RWPE1 (cell line): ENCODE measurements around the gene NFATC2.

Experiments used
- CTCF ChIA-PET: fragments of 350-600 bp; sonication (Branson Sonifier 250); formaldehyde crosslinking; extraction: SDS; loops from one replicate; lab custom pipeline; 2021; lab: Yijun Ruan, JAX
- POLR2A ChIA-PET: fragments of 400-600 bp; formaldehyde crosslinking; extraction: SDS; loops from one replicate; lab custom pipeline; 2020; ENCODE audit warnings: antibody characterized with exemption; ENCODE audit not compliant: low non-redundant PET; lab: Yijun Ruan, JAX
- DNase-seq: peaks from one replicate; pipeline ENCODE4 v3.0.0; 2012; ENCODE audit warnings: low spot score
- H3K27ac ChIP-seq: fragments of 450-650 bp; 2 replicates; pipeline ENCODE4 v1.5.1; 2017
- TF ChIP-seq, protein P1 (sequence below): fragments of 450-650 bp; conservative IDR thresholded peaks from 2 replicates; pipeline ENCODE4 v1.5.1; 2017; ENCODE audit warnings: low read depth, mild to moderate bottlenecking

The NFATC2 gene

DNA sequence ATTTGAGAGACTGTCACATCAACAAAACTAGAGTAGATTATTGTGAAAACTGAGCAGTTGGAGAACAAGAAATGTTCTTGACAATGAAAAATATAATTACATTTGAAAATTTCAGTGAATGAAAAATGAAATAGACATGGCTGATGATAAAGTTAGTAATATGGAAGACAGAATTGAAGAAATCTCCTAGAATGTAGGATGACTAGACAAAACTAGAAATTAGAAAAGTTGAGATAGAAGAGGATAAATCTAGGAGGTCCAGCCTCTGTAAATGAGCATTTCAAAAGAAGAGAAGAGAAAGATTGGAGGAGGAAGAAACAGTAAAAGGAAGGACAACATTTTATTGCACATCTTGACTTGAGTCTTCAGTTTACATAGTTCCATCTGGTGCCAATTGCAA is 178.7 kb downstream of the NFATC2 start:
- POLR2A ChIA-PET, result no interaction called here
- CTCF ChIA-PET, result interaction anchor here (0.7 kb wide), 1 partner anchor 698 kb away, joined by 5 read pairs; no protein-coding TSS in a partner anchor
- DNase-seq, result no peak
- no peak overlapping the region for H3K27ac ChIP-seq
- TF ChIP-seq, protein P1, sequence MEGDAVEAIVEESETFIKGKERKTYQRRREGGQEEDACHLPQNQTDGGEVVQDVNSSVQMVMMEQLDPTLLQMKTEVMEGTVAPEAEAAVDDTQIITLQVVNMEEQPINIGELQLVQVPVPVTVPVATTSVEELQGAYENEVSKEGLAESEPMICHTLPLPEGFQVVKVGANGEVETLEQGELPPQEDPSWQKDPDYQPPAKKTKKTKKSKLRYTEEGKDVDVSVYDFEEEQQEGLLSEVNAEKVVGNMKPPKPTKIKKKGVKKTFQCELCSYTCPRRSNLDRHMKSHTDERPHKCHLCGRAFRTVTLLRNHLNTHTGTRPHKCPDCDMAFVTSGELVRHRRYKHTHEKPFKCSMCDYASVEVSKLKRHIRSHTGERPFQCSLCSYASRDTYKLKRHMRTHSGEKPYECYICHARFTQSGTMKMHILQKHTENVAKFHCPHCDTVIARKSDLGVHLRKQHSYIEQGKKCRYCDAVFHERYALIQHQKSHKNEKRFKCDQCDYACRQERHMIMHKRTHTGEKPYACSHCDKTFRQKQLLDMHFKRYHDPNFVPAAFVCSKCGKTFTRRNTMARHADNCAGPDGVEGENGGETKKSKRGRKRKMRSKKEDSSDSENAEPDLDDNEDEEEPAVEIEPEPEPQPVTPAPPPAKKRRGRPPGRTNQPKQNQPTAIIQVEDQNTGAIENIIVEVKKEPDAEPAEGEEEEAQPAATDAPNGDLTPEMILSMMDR, result no peak

DNA sequence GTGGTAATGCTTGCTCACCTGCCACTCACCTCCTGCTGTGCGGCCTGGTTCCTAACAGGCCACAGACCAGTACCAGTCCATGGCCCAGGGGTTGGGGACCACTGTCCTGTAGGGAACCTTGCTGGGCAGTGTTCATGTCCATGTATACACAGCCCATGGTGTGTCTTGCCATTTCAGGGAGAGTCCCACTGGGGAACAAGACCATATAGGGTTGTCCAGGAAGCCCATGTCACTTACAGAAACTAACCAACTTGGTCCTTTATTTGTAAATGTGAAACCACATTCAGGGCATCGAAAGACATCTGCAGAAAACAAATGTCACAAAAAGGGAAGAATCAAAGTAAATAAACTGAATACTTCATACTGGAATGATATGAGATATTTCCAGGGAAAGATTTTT is 179.1 kb downstream of the NFATC2 start:
- CTCF ChIA-PET, result interaction anchor here (0.9 kb wide), 1 partner anchor 22 kb away, joined by 3 read pairs; no protein-coding TSS in a partner anchor
- TF ChIP-seq, protein P1, result no peak
- POLR2A ChIA-PET, result no interaction called here
- no peak for DNase-seq
- H3K27ac ChIP-seq, result no peak overlapping the region

DNA sequence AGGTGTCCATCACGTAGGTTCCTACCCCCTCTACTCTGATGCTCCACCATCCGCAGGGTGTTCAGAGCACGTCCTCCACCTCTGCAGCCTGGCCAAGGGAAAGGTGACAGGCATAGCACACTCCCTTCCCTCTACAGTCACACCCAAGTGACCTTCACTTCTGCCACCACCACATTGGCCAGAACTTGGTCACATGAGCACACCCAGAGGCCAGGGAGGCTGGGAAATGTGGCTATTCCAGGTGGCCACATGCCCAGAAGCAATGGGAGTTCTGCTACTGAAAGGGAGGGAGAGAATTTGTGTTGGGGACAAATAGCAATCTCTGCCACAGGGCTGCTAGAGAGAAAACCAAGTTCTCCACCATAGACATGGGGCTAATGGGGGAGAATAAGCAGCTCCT is 180.3 kb downstream of the NFATC2 start:
- TF ChIP-seq, protein P1, result no peak
- no peak overlapping the region for H3K27ac ChIP-seq
- POLR2A ChIA-PET, result no interaction called here
- CTCF ChIA-PET, result interaction anchor here (0.5 to 0.9 kb wide), 3 partner anchors 14 to 185 kb away, joined by 3 read pairs; no protein-coding TSS in a partner anchor
- DNase-seq, result no peak

DNA sequence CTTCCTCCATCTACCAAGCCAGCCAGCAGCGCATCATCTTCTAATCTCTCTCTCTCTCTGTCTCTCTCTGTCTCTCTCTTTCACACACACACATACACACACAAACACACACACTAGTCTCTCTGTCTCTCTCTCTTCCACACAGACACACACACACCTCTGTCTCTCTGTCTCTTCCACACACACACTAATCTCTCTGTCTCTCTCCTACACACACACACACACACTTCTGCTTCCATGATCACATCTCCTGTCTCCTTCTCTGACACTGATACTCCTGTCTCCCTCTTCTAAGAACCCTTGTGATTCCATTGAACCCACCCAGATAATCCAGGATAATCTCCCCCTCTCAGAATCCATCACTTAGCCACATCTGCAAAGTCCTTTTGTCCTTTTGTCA is 181.3 kb downstream of the NFATC2 start:
- TF ChIP-seq, protein P1, result no peak
- CTCF ChIA-PET, result interaction anchor here (0.5 to 1.3 kb wide), 5 partner anchors 15 to 1362 kb away, joined by 3 to 8 read pairs (median 4); no protein-coding TSS in a partner anchor
- POLR2A ChIA-PET, result no interaction called here
- peak overlapping the region; percentile 62; the same call in 1 of the 2 replicates for H3K27ac ChIP-seq
- no peak for DNase-seq

DNA sequence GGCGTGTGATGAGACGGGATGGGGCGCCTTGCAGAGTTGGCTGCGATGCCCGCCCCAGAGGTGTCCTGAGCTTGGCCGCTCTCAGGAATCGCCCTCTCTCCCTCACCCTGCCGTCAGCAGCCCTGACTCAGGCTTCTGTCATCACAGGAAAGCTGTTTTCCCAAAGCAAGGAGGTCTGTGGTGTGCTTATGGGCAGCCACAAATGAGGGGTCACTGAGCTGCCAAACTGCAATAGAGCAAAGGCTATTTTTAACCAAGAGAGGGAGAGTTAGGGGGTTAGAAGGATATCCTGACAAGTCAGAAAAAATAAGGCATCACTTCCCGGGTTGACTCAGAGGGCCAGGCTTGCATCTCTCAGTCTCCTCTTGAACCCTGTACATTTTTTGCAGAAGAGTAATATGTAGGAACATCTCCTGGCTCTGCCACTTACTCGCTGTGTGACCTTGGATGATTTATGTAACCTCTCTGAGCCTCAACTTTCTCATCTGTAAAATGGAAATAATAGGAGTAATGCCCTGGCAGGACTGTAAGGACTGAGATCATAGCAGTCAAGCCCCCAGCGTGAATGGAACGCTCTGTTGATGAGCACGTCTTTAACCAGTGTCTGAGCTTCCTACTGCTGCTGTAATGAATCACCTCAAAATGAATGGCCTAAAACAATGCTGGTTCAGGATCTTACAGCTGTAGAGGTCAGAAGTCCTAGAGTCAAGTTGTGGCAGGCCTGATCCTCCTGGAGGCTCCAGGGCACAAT is 181.9 kb downstream of the NFATC2 start:
- CTCF ChIA-PET, result interaction anchor here (0.5 to 1.3 kb wide), 10 partner anchors 12 to 1362 kb away, joined by 3 to 8 read pairs (median 4); no protein-coding TSS in a partner anchor

DNA sequence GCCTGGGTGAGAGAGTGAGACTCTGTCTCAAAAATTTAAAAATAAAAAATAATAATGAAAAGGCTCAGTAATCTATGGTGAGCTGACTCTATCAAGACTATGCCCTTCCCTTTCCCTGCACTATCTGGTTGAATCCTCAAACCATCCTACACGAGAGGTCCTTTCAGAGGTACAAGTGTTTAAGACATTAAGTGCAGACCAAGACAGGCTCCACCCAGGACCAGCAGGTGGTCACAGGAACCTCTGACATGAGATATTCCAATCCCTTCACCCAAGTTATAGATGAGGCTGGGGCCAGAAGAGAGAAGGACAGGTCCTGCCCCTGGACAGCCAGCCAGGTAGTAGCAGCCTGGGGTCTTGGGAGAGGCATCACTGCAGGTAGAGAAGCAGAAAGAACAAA is 182.6 kb downstream of the NFATC2 start:
- DNase-seq, result no peak
- peak overlapping the region; percentile 62 for H3K27ac ChIP-seq
- TF ChIP-seq, protein P1, result no peak
- POLR2A ChIA-PET, result no interaction called here
- CTCF ChIA-PET, result interaction anchor here (0.6 to 1.3 kb wide), 8 partner anchors 12 to 427 kb away, joined by 3 to 6 read pairs (median 3); no protein-coding TSS in a partner anchor

More for the DNA sequence above, 181.9 kb downstream of the NFATC2 start:
- H3K27ac ChIP-seq, result peak overlapping the region; percentile 62
- TF ChIP-seq, protein P1, result no peak
- peak; percentile 94 for DNase-seq
- POLR2A ChIA-PET, result no interaction called here
